ENCODE results near the gene DICER1.

The DICER1 gene

DNA sequence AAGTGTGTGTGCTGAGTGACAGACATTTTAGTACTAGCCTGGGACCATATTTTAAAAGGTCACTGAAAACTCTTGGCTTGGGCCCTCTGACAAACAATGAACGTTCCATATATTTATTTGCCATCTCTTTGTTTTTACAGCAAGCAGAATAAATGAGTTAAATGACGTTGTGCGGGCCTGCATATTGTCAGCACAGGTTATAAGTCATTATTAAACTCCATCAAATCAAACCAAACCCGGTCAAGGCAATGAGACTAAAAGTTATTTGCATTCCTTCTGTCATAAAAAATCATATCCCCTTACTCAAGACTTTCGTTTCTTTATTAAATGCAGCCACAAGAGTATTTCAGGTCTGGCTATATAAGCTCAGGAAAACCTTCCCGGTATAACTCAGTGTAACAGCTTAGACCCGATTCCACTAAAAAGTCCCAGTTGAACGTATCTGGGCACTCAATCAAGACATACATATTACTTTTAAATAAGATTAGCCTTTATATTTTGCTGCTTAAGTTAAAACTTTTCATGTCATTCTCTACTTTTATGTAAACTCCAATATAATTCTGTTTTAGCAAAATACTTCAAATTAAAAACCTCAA lies 84.9 kb downstream of the DICER1 start:
- no peaks in the 10 kb centered on the region for H3K27me3 ChIP-seq (ENCODE audit: insufficient read depth, low read length, poor library complexity)
- no peaks in the 10 kb centered on the region for H3K4me1 ChIP-seq (ENCODE audit: control insufficient read depth, low read depth, low read length)
- H4K8ac ChIP-seq (ENCODE audit: low read depth, low read length) = no peak overlapping the region
- H2BK15ac ChIP-seq (replicated peaks; ENCODE audit: low read depth) = no peak overlapping the region
- H3K27ac ChIP-seq (ENCODE audit: low read depth, low read length) = no peak overlapping the region
- no peaks in the 10 kb centered on the region for H3K79me2 ChIP-seq (ENCODE audit: control insufficient read depth, insufficient read depth, low read length)
- no peak overlapping the region for H2BK120ac ChIP-seq (ENCODE audit: low read depth, low read length)
- H3K4ac ChIP-seq (ENCODE audit: low read depth, low read length) = no peak overlapping the region
- no peak overlapping the region for H4K5ac ChIP-seq (ENCODE audit: low read length)
- no peak overlapping the region for H2BK5ac ChIP-seq (ENCODE audit: low read length)
- no peak overlapping the region for H3K9ac ChIP-seq (ENCODE audit: low read length)
- WGBS (ENCODE audit: extremely low coverage, insufficient coverage, low lambda C conversion rate) = no CpG with 5 or more reads among the region's 8 CpGs
- H3K18ac ChIP-seq (ENCODE audit: low read length) = no peak overlapping the region
- no peak overlapping the region for H3K23ac ChIP-seq (ENCODE audit: low read length)
- H3K36me3 ChIP-seq (ENCODE audit: control insufficient read depth, insufficient read depth, low read length) = no peaks in the 10 kb centered on the region
- no peak overlapping the region for H3K4me2 ChIP-seq (ENCODE audit: low read length)
- H3K56ac ChIP-seq (ENCODE audit: low read length) = no peak overlapping the region
- DNase-seq = no peak
- no peaks in the 10 kb centered on the region for H3K79me1 ChIP-seq (ENCODE audit: low read length)
- H3K4me3 ChIP-seq (ENCODE audit: low read length) = no peak overlapping the region
- H2AK5ac ChIP-seq (ENCODE audit: low read length) = no peak overlapping the region

DNA sequence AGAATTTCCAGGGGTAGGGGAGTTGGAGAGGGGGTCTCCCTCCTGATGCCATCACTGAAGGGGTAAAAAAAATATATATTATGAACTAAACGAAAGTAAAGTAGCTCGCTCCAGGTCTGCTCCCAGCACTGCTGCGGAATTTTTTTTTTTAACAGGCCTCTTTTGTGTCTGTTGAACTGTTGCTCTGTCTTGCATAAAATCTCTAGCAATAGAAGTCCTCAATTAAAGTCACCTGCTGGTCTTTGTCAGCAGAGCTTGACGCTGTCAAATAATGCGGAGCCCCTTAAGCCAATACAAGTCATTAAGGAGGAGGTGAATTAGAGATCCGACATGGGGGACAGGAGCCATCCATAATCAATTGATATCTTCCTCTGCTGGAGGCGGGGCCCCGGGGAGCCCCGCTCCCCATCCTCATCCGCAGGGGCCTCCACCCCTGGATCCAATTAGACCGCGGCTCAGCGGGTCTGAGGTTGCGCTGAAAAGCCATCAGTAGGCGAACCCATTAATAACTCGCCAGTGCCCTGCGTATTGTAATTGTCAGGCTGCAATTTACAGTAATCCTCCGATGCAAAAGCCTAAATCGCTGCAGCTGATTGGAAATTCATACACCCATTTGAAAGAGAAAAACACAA lies 85.6 kb downstream of the DICER1 start:
- Histone ChIP-seq H3K4ac (ENCODE audit: low read depth, low read length) (no peak overlapping the region), H4K5ac (ENCODE audit: low read length) (no peak overlapping the region), H4K8ac (ENCODE audit: low read depth, low read length) (no peak overlapping the region), H2BK15ac (replicated peaks; ENCODE audit: low read depth) (no peak overlapping the region), H3K23ac (ENCODE audit: low read length) (no peak overlapping the region), H3K4me2 (ENCODE audit: low read length) (no peak overlapping the region), H3K4me1 (ENCODE audit: control insufficient read depth, low read depth, low read length) (no peaks in the 10 kb centered on the region), H2BK5ac (ENCODE audit: low read length) (no peak overlapping the region), H3K36me3 (ENCODE audit: control insufficient read depth, insufficient read depth, low read length) (no peaks in the 10 kb centered on the region), H3K4me3 (ENCODE audit: low read length) (no peak overlapping the region), H3K18ac (ENCODE audit: low read length) (no peak overlapping the region), H3K27ac (ENCODE audit: low read depth, low read length) (no peak overlapping the region), H2AK5ac (ENCODE audit: low read length) (no peak overlapping the region), H3K9ac (ENCODE audit: low read length) (no peak overlapping the region), H3K56ac (ENCODE audit: low read length) (no peak overlapping the region), H3K79me1 (ENCODE audit: low read length) (no peaks in the 10 kb centered on the region), H3K79me2 (ENCODE audit: control insufficient read depth, insufficient read depth, low read length) (no peaks in the 10 kb centered on the region), H3K27me3 (ENCODE audit: insufficient read depth, low read length, poor library complexity) (no peaks in the 10 kb centered on the region), H2BK120ac (ENCODE audit: low read depth, low read length) (no peak overlapping the region)
- DNase-seq = no peak
- no CpG with 5 or more reads among the region's 19 CpGs for WGBS (ENCODE audit: extremely low coverage, insufficient coverage, low lambda C conversion rate)

DNA sequence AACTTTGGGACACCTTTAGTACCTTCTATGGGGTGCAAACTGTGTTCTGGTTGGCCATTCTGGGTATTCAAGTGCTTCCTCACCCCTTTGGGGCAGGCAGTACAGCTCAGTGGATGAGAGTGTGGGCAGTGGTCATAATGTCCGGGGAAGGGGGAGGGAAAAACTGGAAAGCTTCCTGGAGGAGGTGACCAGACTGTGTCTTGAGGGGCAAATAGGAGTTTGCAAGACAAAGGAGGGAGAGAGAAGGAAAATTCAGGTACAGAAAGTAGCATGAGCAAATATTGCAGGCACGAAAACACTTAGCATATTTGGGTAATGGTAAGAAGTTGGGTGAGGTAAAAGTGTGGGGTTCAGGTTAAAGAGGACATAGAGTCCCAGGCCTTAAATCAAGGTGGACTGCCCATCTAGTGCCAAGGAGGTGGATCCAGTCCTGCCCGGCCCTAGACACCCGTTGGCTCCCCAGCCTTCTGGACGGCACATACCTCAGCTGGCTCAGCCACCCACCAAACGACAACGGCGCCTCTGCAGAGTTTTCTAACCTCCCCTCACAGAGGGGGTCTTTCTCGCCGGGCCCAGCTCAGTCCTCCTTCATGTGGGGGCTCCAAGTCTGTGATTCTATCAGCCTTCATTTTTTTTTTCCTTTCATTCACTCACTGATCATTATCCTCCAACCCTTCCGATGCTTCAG lies 86.4 kb downstream of the DICER1 start:
- no CpG with 5 or more reads among the region's 11 CpGs for WGBS (ENCODE audit: extremely low coverage, insufficient coverage, low lambda C conversion rate)
- no peak overlapping the region for H2BK15ac ChIP-seq (replicated peaks; ENCODE audit: low read depth)
- no peaks in the 10 kb centered on the region for H3K27me3 ChIP-seq (ENCODE audit: insufficient read depth, low read length, poor library complexity)
- no peak overlapping the region for H3K18ac ChIP-seq (ENCODE audit: low read length)
- H3K4me1 ChIP-seq (ENCODE audit: control insufficient read depth, low read depth, low read length) = no peaks in the 10 kb centered on the region
- no peak overlapping the region for H3K9ac ChIP-seq (ENCODE audit: low read length)
- no peak for DNase-seq
- no peak overlapping the region for H4K5ac ChIP-seq (ENCODE audit: low read length)
- H3K36me3 ChIP-seq (ENCODE audit: control insufficient read depth, insufficient read depth, low read length) = no peaks in the 10 kb centered on the region
- H3K4me3 ChIP-seq (ENCODE audit: low read length) = no peak overlapping the region
- no peak overlapping the region for H3K23ac ChIP-seq (ENCODE audit: low read length)
- H3K79me1 ChIP-seq (ENCODE audit: low read length) = no peaks in the 10 kb centered on the region
- no peak overlapping the region for H2AK5ac ChIP-seq (ENCODE audit: low read length)
- no peak overlapping the region for H2BK5ac ChIP-seq (ENCODE audit: low read length)
- no peaks in the 10 kb centered on the region for H3K79me2 ChIP-seq (ENCODE audit: control insufficient read depth, insufficient read depth, low read length)
- H3K4ac ChIP-seq (ENCODE audit: low read depth, low read length) = no peak overlapping the region
- no peak overlapping the region for H3K4me2 ChIP-seq (ENCODE audit: low read length)
- H4K8ac ChIP-seq (ENCODE audit: low read depth, low read length) = no peak overlapping the region
- no peak overlapping the region for H3K56ac ChIP-seq (ENCODE audit: low read length)
- no peak overlapping the region for H3K27ac ChIP-seq (ENCODE audit: low read depth, low read length)
- no peak overlapping the region for H2BK120ac ChIP-seq (ENCODE audit: low read depth, low read length)

DNA sequence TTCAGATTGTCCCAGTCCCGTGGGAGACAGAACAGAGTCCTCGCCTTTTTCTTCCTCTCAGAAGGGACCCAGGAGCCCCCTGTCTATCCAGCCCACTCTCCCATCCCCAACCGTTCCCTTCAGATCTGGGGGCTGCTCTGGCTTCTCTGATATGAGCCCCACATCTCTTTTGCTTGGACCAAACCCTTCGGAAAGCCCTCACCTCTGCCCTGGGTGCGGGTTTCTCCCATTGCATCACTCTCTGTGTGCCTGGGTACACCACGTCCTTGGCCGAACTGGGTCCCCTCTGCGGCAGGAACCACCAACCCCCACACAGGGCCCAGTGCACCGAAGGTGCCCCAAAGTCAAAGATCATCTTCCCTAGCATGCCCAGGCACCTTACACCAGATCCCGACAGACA lies 87.8 kb downstream of the DICER1 start:
- Histone ChIP-seq H3K36me3 (ENCODE audit: control insufficient read depth, insufficient read depth, low read length) (no peaks in the 10 kb centered on the region), H3K27ac (ENCODE audit: low read depth, low read length) (no peak overlapping the region), H3K56ac (ENCODE audit: low read length) (no peak overlapping the region), H2AK5ac (ENCODE audit: low read length) (no peak overlapping the region), H4K8ac (ENCODE audit: low read depth, low read length) (no peak overlapping the region), H3K4me2 (ENCODE audit: low read length) (no peak overlapping the region), H4K5ac (ENCODE audit: low read length) (no peak overlapping the region), H3K18ac (ENCODE audit: low read length) (no peak overlapping the region), H2BK15ac (replicated peaks; ENCODE audit: low read depth) (no peak overlapping the region), H3K4me1 (ENCODE audit: control insufficient read depth, low read depth, low read length) (no peaks in the 10 kb centered on the region), H3K4ac (ENCODE audit: low read depth, low read length) (no peak overlapping the region), H3K9ac (ENCODE audit: low read length) (no peak overlapping the region), H3K79me1 (ENCODE audit: low read length) (no peaks in the 10 kb centered on the region), H3K27me3 (ENCODE audit: insufficient read depth, low read length, poor library complexity) (no peaks in the 10 kb centered on the region), H2BK5ac (ENCODE audit: low read length) (no peak overlapping the region), H3K23ac (ENCODE audit: low read length) (no peak overlapping the region), H3K79me2 (ENCODE audit: control insufficient read depth, insufficient read depth, low read length) (no peaks in the 10 kb centered on the region), H2BK120ac (ENCODE audit: low read depth, low read length) (no peak overlapping the region), H3K4me3 (ENCODE audit: low read length) (no peak overlapping the region)
- no CpG with 5 or more reads among the region's 10 CpGs for WGBS (ENCODE audit: extremely low coverage, insufficient coverage, low lambda C conversion rate)
- DNase-seq = no peak

DNA sequence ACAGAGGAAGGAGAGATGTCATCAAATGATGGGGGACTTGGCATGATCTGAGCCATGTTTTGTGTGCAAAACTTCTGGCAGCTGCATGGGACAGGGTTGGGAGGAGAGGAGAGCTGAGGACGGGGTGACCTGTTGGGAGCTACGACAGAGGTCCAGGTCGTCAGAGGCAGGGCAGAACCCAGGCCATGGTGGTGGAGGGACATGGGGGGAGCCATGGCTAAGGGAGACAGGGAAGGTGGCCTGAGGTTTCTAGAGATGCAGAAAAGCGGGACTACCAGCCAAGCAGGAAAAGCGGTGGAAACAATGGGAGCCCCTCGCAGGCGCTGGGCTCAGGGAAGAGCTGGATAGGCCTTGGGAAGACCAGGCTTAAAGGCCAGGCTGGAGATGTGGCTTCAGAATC lies 88.3 kb downstream of the DICER1 start:
- H4K8ac ChIP-seq (ENCODE audit: low read depth, low read length) = no peak overlapping the region
- H3K18ac ChIP-seq (ENCODE audit: low read length) = no peak overlapping the region
- no peak overlapping the region for H4K5ac ChIP-seq (ENCODE audit: low read length)
- no peaks in the 10 kb centered on the region for H3K79me2 ChIP-seq (ENCODE audit: control insufficient read depth, insufficient read depth, low read length)
- no peak for DNase-seq
- H3K9ac ChIP-seq (ENCODE audit: low read length) = no peak overlapping the region
- no peak overlapping the region for H2BK120ac ChIP-seq (ENCODE audit: low read depth, low read length)
- WGBS (ENCODE audit: extremely low coverage, insufficient coverage, low lambda C conversion rate) = no CpG with 5 or more reads among the region's 7 CpGs
- no peak overlapping the region for H3K4me3 ChIP-seq (ENCODE audit: low read length)
- H3K79me1 ChIP-seq (ENCODE audit: low read length) = no peaks in the 10 kb centered on the region
- no peak overlapping the region for H3K23ac ChIP-seq (ENCODE audit: low read length)
- H2BK15ac ChIP-seq (replicated peaks; ENCODE audit: low read depth) = no peak overlapping the region
- H3K27ac ChIP-seq (ENCODE audit: low read depth, low read length) = no peak overlapping the region
- no peak overlapping the region for H3K4me2 ChIP-seq (ENCODE audit: low read length)
- H2BK5ac ChIP-seq (ENCODE audit: low read length) = no peak overlapping the region
- no peak overlapping the region for H3K56ac ChIP-seq (ENCODE audit: low read length)
- H3K4ac ChIP-seq (ENCODE audit: low read depth, low read length) = no peak overlapping the region
- H3K36me3 ChIP-seq (ENCODE audit: control insufficient read depth, insufficient read depth, low read length) = no peaks in the 10 kb centered on the region
- H3K4me1 ChIP-seq (ENCODE audit: control insufficient read depth, low read depth, low read length) = no peaks in the 10 kb centered on the region
- H3K27me3 ChIP-seq (ENCODE audit: insufficient read depth, low read length, poor library complexity) = no peaks in the 10 kb centered on the region
- no peak overlapping the region for H2AK5ac ChIP-seq (ENCODE audit: low read length)
